ENCODE data around the gene CMYA5. TPM values are rescaled to one million over a fixed set of nuclear protein-coding genes. Genes with fewer than 3 reads are reported as not detected.
"Not testable (repeated sequence)": the region's sequence is repeated elsewhere in the genome, so short reads cannot be mapped to it uniquely, and the experiment has no call there.

The CMYA5 gene
- total RNA-seq, 1 donor from 2014 or later: 0.06 TPM

GRCh38 chr5:79702606-79703380, 13.2 kb downstream of the CMYA5 start:
- no peak for DNase-seq (ENCODE audit: extremely low read depth, low read depth, low spot score)

- DNase-seq (ENCODE audit: extremely low read depth, low read depth, low spot score): no peak
Measured at GRCh38 chr5:79703381-79703645, 13.7 kb downstream of the CMYA5 start.

- DNase-seq (ENCODE audit: extremely low read depth, low read depth, low spot score): no peak
Measured at GRCh38 chr5:79704553-79704952, 14.9 kb downstream of the CMYA5 start.

- no peak for DNase-seq (ENCODE audit: extremely low read depth, low read depth, low spot score)
Measured at GRCh38 chr5:79705632-79706031, 16.0 kb downstream of the CMYA5 start.

- not testable (repeated sequence) for DNase-seq (ENCODE audit: extremely low read depth, low read depth, low spot score)
Measured at GRCh38 chr5:79706317-79706716, 16.7 kb downstream of the CMYA5 start.

GRCh38 chr5:79707535-79707934, 17.9 kb downstream of the CMYA5 start:
- no peak for DNase-seq (ENCODE audit: extremely low read depth, low read depth, low spot score)

- no peak for DNase-seq (ENCODE audit: extremely low read depth, low read depth, low spot score)
Measured at GRCh38 chr5:79712741-79713140, 23.1 kb downstream of the CMYA5 start.

GRCh38 chr5:79713727-79714126, 24.1 kb downstream of the CMYA5 start:
- DNase-seq (ENCODE audit: extremely low read depth, low read depth, low spot score): no peak

GRCh38 chr5:79716839-79717238, 27.2 kb downstream of the CMYA5 start:
- DNase-seq (ENCODE audit: extremely low read depth, low read depth, low spot score): no peak

- DNase-seq (ENCODE audit: extremely low read depth, low read depth, low spot score): no peak
Measured at GRCh38 chr5:79720096-79720495, 30.5 kb downstream of the CMYA5 start.

- no peak for DNase-seq (ENCODE audit: extremely low read depth, low read depth, low spot score)
Measured at GRCh38 chr5:79727451-79728355, 38.1 kb downstream of the CMYA5 start.

GRCh38 chr5:79728396-79728795, 38.8 kb downstream of the CMYA5 start:
- no peak for DNase-seq (ENCODE audit: extremely low read depth, low read depth, low spot score)

- DNase-seq (ENCODE audit: extremely low read depth, low read depth, low spot score): no peak
Measured at GRCh38 chr5:79729679-79730078, 40.0 kb downstream of the CMYA5 start.

- no peak for DNase-seq (ENCODE audit: extremely low read depth, low read depth, low spot score)
Measured at GRCh38 chr5:79730564-79730963, 40.9 kb downstream of the CMYA5 start.

GRCh38 chr5:79731775-79732174, 42.1 kb downstream of the CMYA5 start:
- DNase-seq (ENCODE audit: extremely low read depth, low read depth, low spot score): no peak

GRCh38 chr5:79736528-79737514, 47.2 kb downstream of the CMYA5 start:
- DNase-seq (ENCODE audit: extremely low read depth, low read depth, low spot score): no peak

GRCh38 chr5:79738349-79738748, 48.7 kb downstream of the CMYA5 start:
- DNase-seq (ENCODE audit: extremely low read depth, low read depth, low spot score): no peak

GRCh38 chr5:79742549-79743136, 53.0 kb downstream of the CMYA5 start:
- no peak for DNase-seq (ENCODE audit: extremely low read depth, low read depth, low spot score)

GRCh38 chr5:79743846-79744605, 54.4 kb downstream of the CMYA5 start:
- DNase-seq (ENCODE audit: extremely low read depth, low read depth, low spot score): no peak

- DNase-seq (ENCODE audit: extremely low read depth, low read depth, low spot score): no peak
Measured at GRCh38 chr5:79745255-79745654, 55.6 kb downstream of the CMYA5 start.
